ENCODE data around the gene BCL7A.

Gene BCL7A

GRCh38 chr12:122001466-122002209, 20.0 kb upstream of the BCL7A start:
- no peak for ATAC-seq
- TF ChIP-seq TSHZ2 (CRISPR knock-in tag; IDR thresholded peaks at IDR 0.05) = no peak
- no peak for TF ChIP-seq OSR1 (CRISPR knock-in tag; IDR thresholded peaks at IDR 0.05)
- TF ChIP-seq GLIS3 (CRISPR knock-in tag; IDR thresholded peaks at IDR 0.05) = no peak
- no peak for TF ChIP-seq POU6F1 (CRISPR knock-in tag; IDR thresholded peaks at IDR 0.05; ENCODE audit: borderline replicate concordance, low read depth)
- TF ChIP-seq CSDC2 (CRISPR knock-in tag; IDR thresholded peaks at IDR 0.05) = no peak
- TF ChIP-seq PATZ1 (CRISPR knock-in tag; IDR thresholded peaks at IDR 0.05; ENCODE audit: borderline replicate concordance) = no peak
- no peak for TF ChIP-seq ISL1 (CRISPR knock-in tag; IDR thresholded peaks at IDR 0.05)
- TF ChIP-seq ZNF565 (CRISPR knock-in tag; conservative IDR thresholded peaks at IDR 0.05; ENCODE audit: low read depth) = no peak
- TF ChIP-seq ZFP3 (CRISPR knock-in tag; IDR thresholded peaks at IDR 0.05) = no peak

GRCh38 chr12:122003651-122004611, 17.8 kb upstream of the BCL7A start:
- TF ChIP-seq CSRNP3 (CRISPR knock-in tag; IDR thresholded peaks at IDR 0.05) (no peak), ZFP3 (CRISPR knock-in tag; IDR thresholded peaks at IDR 0.05) (no peak), POU6F1 (CRISPR knock-in tag; IDR thresholded peaks at IDR 0.05; ENCODE audit: borderline replicate concordance, low read depth) (no peak)
- ATAC-seq = no peak

GRCh38 chr12:122004633-122005071, 17.0 kb upstream of the BCL7A start:
- no peak for ATAC-seq
- no peak for TF ChIP-seq CSRNP3 (CRISPR knock-in tag; IDR thresholded peaks at IDR 0.05)

GRCh38 chr12:122005252-122005776, 16.4 kb upstream of the BCL7A start:
- ATAC-seq = no peak
- TF ChIP-seq SNAI2 (CRISPR knock-in tag; IDR thresholded peaks at IDR 0.05) = no peak
- no peak for TF ChIP-seq BACH2 (CRISPR knock-in tag; IDR thresholded peaks at IDR 0.05; ENCODE audit: borderline replicate concordance)
- TF ChIP-seq CREB5 (CRISPR knock-in tag; IDR thresholded peaks at IDR 0.05; ENCODE audit: low read depth) = no peak
- TF ChIP-seq ESRRG (CRISPR knock-in tag; IDR thresholded peaks at IDR 0.05) = no peak
- no peak for TF ChIP-seq ISL1 (CRISPR knock-in tag; IDR thresholded peaks at IDR 0.05)
- TF ChIP-seq ZFP30 (CRISPR knock-in tag; IDR thresholded peaks at IDR 0.05) = no peak
- no peak for TF ChIP-seq PPARA (CRISPR knock-in tag; IDR thresholded peaks at IDR 0.05; ENCODE audit: borderline replicate concordance)
- no peak for TF ChIP-seq ZC3H10 (CRISPR knock-in tag; IDR thresholded peaks at IDR 0.05)
- TF ChIP-seq TSHZ2 (CRISPR knock-in tag; IDR thresholded peaks at IDR 0.05) = no peak
